T-helper 2 cell treated with Interferon-gamma antibody and Interleukin-4, amounts not matched to agents 100 ng/mL and 5 ng/mL, for 36 hours (primary cell): ENCODE measurements around the gene KIFAP3. TPM values are rescaled to one million over a fixed set of nuclear protein-coding genes. Genes with fewer than 3 reads are reported as not detected.

ENCODE experiments used
- intact Hi-C: fragments of 100-400 bp; cut with micrococcal nuclease; formaldehyde crosslinking; loops from one replicate; pipeline ENCODE4 v1.15.1; 2023
- total RNA-seq: library from RNA; stranded (reverse); gene quantifications from 2 replicates; pipeline ENCODE4 v1.2.3, GENCODE V29; 2022

KIFAP3 gene
- total RNA-seq, 1 donor from 2014 or later: 20.7 TPM

GRCh38 chr1:169995993-169996392 lies 78.5 kb downstream of the KIFAP3 start:
- intact Hi-C loops: no loop called here

GRCh38 chr1:169989246-169989645 lies 85.2 kb downstream of the KIFAP3 start:
- intact Hi-C loops: no loop called here

DNA sequence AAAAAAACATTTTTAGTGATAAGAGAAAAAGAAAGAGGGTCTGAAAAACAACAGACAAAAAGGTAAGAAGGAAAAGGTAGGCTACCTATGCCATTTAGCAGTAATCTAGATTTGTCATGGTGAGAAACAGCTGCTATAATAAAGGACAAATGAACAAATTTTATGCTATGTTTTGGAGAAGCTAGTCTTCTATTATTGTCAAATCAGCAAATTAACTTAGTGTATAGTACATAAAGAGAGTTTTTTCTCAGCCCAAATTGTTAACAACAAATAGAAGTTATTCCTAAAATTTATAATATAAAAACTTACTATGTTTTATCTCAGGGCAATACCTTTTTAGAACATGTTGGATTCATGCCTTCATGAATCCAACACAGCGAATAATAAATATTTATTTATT lies 88.7 kb downstream of the KIFAP3 start:
- intact Hi-C loops: no loop called here

- intact Hi-C loops: no loop called here
These were observed 100.4 kb downstream of the KIFAP3 start for GRCh38 chr1:169974067-169974466.

GRCh38 chr1:169970114-169970513 lies 104.4 kb downstream of the KIFAP3 start:
- intact Hi-C loops: no loop called here

GRCh38 chr1:169968174-169968573 lies 106.3 kb downstream of the KIFAP3 start:
- intact Hi-C loops: no loop called here

DNA sequence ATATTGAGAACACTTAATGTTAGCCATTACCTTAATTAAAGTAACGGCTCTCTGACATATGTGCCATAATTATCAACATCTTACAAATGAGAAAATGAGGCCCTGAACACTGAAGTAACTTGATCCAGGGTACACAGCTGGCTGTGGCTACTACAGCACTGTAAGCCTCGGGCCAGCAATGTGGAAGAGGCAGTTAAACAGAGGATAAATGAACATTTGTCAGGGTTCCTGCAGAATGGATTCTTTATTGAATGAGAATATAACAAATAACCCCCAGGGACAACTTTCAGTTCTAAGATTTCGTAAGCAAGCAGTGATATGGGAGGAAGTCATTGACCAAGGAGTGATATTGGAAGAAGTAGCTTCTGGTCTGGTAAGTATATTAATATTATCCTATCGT lies 110.3 kb downstream of the KIFAP3 start:
- intact Hi-C loops: no loop called here

- intact Hi-C loops: no loop called here
These were observed 114.8 kb downstream of the KIFAP3 start for GRCh38 chr1:169959686-169960085.

DNA sequence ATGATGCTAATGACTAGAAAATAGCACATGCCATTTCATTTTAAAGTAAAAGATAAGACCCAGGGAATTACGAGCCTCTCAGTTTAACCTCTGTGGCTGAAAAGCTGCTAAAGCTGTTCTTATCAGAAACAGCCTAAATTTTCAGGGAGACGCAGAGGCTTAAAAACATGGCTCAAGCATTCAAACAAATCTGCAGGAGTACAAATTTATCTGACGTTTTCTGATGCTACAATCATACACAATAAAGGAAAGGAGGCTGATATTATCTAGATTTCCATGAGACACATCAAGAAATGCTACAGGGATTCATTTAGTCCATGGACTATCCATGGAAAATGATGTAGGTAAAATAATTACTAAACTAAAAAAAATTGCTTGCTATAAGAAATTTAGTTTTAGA lies 115.5 kb downstream of the KIFAP3 start:
- intact Hi-C loops: no loop called here

DNA sequence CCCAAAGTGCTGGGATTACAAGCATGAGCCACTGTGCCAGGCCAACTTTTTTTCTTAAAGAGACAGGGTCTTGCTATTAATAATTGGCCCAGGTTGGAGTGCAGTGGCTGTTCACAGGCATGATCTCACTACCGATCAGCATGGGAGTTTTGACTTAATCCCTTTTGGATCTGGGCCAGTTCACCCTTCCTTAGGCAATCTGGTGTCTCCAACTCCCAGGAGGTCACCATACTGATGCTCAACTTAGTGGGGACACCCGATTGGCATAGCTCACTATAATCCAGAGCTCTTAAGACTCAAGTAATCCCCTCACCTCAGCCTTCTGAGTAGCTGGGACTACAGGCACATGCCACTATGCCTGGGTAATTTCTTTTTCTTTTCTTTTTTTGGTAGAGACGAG lies 116.6 kb downstream of the KIFAP3 start:
- intact Hi-C loops: no loop called here

DNA sequence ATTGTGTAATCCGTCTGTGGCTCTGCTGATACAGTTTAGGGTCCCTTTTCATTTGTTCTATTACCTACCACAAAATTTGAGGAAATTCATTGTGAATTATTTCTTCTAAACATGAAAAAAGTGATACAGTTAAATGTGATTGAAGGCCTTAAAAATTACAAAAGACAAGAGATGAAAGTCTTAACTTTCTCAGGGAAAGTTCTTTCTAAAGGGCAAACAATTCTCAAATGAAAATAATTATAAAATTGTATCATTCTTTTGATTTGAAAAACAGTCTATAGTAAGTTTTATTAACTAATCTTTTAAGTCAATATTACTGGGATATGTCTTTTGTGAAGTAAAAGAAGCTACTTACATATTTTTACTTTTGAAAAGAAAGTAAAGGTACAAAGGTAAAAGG lies 123.4 kb downstream of the KIFAP3 start:
- intact Hi-C loops: no loop called here

GRCh38 chr1:169949139-169949538 lies 125.4 kb downstream of the KIFAP3 start:
- intact Hi-C loops: no loop called here

- intact Hi-C loops: no loop called here
These were observed 128.3 kb downstream of the KIFAP3 start for GRCh38 chr1:169946206-169946605.

DNA sequence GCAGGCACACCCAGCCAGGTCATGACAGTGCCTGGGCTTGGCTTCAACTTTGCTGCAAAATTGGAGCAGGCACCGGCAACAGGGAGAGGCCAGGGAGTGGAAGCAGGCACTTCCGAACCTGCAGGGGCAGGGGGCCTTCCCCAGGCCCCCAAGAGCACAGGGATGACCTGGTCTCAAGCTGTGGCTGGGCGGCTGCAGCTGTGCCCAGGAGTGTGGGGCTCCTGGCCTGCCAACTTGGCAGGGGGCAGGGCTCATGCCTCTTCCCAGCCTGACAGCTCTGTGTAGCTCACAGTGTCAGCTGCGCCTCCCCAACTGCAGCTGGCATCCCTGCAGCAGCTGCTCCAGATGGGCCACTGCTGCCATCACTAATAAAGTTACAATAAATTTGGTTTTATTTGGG lies 129.3 kb downstream of the KIFAP3 start:
- intact Hi-C loops: no loop called here

DNA sequence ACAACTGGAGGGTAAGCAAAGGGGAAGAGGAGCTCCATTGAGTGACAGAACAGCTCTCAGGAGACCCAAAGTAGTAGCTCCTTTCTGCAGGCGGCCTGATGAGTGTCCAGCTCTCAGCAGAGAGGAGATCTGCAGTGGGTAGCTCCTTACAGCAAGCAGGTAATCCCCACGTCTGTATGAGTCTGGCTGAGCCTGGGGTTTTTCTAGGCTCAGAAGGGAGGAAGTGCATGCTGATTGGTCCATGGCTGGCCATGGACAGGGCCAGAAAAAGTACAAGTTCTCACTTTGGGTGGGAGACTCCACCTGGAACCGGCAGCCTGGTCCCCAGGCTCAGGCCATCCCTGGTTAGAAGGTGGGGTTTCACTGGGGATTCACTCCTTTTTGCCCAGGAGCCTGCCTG lies 129.9 kb downstream of the KIFAP3 start:
- intact Hi-C loops: no loop called here

GRCh38 chr1:169943963-169944526 lies 130.4 kb downstream of the KIFAP3 start:
- intact Hi-C loops: no loop called here

- intact Hi-C loops: no loop called here
These were observed 132.3 kb downstream of the KIFAP3 start for GRCh38 chr1:169941982-169942830.

- intact Hi-C loops: no loop called here
These were observed 140.3 kb downstream of the KIFAP3 start for GRCh38 chr1:169933984-169934725.

- intact Hi-C loops: no loop called here
These were observed 142.7 kb downstream of the KIFAP3 start for GRCh38 chr1:169931795-169932231.

DNA sequence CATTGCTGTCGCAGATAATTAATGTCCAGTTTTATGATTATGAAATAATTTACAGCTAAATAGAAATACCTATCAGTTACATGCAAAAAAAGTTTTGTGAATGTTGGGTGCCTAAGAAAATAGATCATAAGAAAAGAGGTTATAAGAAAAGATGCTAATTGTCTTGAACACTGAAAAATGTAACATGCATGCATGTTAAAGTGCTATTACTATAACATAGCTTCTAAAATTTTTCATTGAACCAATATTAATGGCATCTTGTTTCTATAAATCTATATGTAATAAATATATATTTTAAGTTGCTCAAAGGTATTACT lies 145.3 kb downstream of the KIFAP3 start:
- intact Hi-C loops: loop anchor here (1.0 to 5.0 kb wide), 7 partner anchors 143 to 1383 kb away; partner anchors contain the start of genes FMO4, GORAB and KIFAP3

GRCh38 chr1:169928438-169929209 lies 145.9 kb downstream of the KIFAP3 start:
- intact Hi-C loops: loop anchor here (1.0 to 5.0 kb wide), 7 partner anchors 144 to 1384 kb away; partner anchors contain the start of genes FMO4, GORAB and KIFAP3
